DMS53 (cell line): ENCODE measurements around the gene KRT85.

Source experiments
- DNase-seq: peaks from one replicate; lab custom pipeline; 2025; lab: John Stamatoyannopoulos, UW

Gene KRT85

DNA sequence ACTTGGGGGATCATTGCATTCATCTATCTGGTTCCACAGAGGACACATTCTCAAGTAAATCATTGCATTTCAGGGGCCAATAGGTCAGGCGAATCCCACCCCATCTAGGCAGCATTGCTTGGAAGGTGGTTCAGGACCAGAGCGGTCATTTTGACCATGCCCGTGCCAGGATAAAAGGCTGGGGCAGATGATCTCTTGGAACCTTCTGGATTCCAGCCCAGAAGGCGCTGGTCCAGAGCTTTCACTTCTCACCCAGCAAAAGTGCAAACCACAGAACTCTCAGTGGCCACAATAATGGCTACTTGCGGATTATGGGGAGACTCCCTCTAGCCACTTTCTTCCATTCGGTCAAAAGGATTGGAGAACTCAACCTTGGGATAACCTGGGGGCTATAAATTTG is 595 bp upstream of the KRT85 start:
- DNase-seq, result no peak

DNA sequence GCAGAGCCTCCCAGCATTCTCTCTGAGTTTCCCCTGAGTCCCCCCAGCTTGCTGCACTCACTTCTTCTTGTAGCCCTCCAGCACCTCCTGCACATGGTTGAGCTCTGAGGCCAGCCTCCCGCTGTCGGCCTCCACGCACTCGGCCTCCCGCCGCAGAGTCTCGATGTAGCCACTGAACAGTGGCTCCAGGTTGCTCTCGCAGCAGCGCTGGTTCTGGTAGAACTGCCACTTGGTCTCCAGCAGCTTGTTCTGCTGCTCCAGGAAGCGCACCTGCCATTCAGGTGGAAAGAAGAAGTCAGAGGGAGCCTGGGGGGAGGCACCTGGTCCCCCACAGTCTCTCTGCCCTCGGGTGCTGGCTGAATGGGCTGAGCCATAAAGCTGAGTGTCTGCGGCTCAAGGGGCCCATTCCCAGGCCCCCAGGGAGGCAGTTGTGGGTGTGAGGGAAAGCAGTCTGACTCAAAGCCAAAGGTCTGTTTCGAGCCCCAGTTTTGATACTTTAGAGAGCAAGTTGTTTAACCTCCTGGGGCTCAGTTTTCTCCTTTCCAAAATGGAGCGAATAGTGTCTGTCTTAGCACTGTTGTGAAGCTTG is 2.3 kb downstream of the KRT85 start:
- DNase-seq, result no peak

DNA sequence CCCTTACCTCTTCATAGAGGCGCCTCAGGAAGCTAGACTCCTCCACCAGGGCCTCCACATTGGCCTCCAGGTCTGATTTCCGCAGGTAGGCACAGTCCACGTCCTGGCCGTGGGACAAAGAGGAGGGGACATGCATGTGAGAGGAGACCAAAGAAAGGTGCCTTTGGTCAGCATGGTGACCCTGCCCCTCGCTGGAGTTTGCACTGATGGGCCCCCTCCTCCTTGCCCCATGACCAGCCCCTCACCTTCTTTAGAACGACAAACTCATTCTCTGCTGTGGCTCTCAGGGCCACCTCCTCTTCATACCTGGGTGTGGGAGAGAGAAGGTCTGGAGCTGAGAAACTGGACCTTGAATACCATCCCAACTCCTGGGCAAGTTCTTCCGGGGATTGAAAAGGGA is 3.2 kb downstream of the KRT85 start:
- no peak for DNase-seq

DNA sequence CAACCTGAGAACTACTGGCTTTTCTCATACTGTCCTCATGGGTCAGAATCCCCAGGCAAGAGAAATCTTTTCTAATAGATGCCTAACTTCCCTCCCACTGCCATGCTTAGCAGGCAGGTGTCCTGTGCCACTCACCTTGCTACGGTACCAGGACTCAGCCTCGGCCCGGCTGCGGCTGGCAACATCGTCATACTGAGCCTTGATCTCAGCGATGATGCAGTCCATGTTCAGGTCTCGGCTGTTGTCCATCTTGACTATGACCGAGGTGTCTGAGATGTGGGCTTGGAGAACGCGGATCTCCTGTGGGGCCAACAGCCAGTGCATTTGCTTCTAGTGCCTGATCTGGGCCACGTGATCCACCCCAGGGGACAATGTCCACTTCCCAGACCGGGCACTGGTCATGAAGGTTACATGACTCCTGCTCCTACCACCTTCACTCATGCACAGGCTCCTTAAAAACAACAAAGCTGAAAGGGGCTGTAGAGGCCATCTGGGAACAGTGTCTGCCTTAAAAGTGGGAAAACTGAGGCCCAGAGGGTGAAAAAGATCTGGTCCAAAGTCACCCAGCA is 4.1 kb downstream of the KRT85 start:
- DNase-seq, result no peak

DNA sequence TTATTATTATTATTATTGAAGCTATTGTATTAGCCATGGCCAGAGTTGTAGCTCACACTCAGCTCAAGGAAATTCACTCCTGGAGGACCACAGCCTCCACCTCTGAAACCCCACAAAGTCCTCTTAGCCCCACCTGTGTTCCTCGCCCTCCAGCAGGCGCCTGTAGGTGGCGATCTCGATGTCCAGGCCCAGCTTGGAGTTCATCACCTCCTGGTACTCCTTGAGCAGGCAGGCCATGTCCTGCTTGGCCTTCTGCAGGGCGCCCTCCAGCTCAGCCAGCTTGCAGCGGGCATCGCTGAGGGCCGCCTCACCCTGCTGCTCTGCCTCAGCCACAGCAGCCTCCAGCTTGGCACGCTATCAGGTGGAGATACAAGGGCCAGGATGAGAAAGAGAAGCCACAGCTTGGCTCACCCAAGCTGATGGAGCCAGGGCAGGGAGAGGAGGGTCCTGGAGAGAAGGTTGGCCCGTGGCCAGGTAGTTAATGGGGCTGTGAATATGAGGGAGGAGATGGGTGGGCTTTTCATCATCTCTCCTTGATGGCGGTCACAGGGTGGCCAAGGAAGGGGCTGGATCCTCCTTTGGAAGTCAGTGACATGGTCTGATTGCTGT is 5.1 kb downstream of the KRT85 start:
- DNase-seq, result peak; percentile 19

DNA sequence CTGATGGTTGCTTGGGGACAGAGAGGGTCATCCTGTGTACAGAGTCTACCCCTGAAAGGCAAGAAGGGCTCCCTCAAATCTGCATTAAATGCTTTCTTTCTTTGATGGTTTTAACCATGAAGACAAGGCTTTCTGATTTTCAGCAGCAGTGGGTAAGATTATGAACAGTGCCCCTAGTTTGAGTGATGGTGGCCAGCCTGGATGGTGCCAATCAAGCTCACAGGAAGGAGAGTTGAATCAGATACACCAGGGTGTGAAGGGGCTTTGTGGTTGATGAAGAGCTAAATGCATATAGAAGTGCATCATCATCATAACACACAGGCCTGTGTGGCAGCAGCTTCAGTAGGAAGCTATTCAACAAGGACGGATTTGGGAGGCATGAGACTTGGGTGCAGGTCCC is 5.7 kb downstream of the KRT85 start:
- no peak for DNase-seq

DNA sequence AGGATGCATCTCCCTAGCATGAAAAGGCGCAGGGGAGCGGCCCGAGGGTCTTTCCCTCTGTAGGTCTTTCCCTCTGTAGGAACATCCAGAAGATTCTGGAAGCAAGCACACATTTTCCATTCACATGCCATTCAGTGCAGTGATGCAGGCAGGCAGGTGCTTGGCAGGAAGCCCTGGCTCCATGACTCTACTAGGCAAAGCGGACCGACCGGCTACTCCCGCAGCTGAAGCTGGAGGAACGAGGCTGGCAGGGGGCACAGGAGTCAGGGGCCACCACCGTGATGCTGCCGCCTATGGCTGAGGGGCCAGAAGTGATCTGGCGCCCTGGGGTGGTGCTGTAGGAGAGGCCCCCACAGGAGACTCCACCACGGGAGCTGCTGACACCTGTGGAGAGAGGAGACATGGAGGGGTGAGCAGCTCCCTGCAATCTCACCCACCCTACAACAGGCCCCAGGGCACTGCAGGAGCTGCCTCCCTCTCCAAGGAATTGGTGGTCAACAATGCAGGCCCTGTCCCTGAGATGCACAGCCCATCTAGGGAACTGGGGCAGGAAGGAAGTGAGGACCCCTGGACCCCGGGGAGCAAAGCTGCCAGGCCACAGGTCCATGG is 6.5 kb downstream of the KRT85 start:
- no peak for DNase-seq

DNA sequence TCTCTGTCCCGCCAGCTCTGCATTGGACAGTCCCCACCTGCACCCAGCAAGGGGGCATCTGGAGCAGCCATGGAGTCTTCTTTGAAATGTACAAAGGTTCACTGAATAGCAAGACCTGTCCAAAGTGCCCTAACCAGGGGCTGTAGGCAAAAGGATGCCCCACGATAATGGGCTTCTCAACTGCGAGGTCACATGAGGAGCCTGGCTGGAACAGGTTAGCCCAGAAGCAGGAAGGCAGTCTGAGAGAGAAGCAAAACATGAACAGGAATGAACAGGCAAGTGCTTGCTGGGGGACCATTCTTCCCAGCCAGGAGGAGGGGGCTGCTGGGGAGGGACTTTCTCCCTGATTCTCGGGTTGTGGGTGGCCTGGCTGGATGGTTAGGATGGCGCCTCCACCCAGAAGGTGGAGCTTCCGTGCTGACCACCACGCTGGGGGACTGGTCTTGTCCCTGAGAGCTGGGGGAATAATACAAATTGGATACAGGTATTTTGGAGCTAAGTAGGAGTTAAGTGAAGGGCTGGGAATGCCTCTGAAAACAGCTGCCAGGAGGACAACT is 7.1 kb downstream of the KRT85 start:
- DNase-seq, result no peak

DNA sequence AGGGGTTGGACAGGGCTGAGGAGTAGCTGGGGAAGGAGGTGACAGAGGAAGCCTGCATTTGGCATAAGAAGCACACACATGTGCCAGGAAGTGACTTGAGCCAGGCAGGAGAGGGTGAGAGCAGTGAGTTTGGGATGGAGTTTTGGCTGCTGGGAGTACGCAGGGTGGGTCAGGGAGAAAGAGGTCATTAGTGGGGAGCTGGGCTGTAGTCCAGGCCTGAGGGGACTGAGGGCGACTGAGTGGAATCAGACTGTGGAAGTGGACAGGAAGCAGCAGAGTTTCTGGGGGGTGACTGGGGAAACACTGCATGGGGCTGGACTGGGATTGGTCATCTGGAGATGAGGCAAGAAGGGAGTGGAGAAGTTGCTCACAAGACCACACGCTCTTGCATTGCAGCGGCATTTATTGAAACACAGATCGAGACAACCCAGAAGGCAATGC is 7.6 kb downstream of the KRT85 start:
- no peak for DNase-seq

DNA sequence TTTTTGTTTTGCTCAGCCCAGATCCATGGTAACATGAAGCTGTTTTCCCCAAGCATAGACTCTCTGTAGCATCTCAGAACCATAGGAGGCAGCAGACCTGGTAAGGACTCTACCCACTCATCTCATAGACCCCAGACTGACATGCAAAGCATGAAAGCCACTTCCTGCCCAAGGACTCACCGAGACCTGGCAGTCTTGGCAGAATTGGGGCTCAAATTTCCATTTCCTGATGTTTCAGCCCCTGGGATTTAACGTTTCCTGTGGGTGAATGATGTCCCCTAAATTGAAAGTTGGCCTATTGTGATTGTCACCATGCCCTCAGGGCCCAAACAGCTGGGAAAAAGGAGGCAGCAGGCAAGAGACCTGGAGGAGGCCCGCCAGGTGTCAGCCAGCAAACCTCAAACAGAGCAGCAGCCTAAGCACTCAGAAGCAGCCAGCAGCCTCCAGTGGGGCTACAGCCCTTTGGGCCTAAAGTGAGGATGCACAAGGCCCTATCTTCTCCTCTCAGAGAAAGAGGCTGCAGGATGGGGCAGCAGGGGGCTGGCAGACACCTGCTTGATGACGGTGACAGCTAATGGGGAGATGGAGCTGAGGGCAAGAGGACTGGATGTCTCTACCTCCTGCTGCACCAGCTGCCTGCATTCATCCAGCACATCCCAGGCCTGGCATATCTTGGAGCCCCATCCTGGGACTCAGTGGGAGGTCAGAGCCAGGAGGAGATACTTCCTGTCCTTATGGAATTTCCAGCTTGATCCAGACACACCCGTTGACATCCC is 8.5 kb downstream of the KRT85 start:
- DNase-seq, result no peak

DNA sequence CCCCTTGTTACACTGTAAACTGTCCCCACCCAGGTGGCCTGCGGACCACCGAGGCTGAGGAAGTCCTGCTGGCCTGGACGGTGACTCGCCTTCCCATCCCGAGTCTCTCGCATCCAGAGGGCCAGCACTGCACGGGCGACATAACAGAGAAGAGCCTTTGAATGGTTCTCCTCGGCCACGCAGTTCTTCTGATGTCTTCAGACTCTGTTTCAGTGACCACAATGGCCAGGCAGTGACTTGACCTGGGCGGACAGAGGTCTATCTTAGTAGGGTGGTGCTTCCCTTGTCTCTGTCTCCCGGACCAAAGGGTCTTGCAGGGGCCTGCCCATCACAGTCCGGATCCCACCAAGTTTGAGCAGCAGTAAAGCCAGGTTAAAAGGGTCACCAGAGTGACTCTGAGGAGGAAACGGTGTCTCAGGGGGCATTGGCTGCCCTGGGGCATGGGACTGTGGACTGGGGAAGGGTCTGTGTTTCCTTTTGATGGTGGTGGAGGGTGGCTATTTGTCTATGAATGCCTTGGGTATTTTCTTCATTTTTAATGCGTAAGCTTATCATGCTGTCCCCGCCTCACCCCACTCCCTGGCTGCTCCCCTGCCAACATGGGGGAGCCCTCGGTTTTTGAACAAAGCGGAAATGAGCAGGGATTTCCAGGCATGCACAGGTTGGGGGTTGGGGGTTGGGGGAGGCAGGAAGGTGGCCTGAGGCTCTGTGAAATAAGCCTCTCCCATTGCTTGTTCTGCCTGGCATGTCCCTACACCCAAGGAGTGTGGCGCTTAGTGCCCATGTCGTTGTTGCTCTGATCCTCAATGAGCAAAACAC is 10.3 kb downstream of the KRT85 start:
- DNase-seq, result no peak

DNA sequence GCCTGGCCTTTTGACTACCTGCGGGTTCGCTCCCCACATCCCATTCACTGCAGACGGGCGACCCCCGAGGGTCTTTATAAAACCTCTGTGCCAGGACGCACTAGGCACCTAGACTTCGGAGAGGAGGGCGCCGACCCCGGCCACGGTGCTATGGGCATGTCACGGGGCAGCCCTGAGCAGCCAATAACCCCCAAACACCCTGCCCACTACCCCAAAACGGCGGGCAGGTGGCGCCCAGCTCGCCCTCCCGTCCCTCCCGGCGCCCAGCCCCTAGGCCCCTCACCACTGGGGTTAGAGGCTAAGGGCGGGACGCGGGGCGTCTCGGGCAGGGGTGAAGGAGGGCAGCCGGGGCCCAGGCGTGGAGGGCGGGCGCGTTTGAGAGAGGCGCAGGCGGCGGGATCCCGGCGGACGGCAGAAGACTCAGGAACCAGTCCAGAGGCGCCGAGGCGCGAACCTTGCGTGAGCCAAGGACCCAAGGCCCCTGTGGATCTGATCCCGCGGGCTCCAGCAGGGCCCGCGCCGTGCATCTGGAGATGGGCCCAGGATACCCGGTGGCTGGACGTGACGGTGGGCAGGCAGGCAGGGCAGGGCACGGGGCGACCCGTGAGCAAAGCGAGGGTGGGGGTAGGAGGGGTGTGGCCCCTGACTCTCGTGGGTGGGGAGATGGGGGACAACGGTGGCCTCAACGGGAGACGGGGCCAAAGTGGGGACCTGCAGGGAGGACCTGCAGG is 11.1 kb downstream of the KRT85 start:
- no peak for DNase-seq

DNA sequence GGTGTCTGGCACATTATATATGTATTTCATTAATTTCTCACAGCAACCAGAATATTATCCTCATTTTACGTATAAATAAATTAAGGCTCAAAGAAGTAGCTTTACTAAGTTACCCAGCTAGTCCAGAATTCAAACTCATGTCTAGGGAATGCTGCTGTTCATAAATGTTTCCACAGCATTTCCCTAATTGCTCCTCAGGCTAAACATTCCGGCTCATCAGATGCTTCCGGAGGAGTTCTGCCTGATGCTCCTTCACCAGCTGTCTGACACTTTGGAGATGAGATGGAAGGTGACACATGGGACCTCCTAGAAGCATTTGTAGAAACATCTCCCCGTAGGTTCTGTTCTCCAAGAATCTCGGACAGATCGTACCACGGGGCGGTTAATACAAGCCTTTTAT is 12.1 kb downstream of the KRT85 start:
- DNase-seq, result no peak

DNA sequence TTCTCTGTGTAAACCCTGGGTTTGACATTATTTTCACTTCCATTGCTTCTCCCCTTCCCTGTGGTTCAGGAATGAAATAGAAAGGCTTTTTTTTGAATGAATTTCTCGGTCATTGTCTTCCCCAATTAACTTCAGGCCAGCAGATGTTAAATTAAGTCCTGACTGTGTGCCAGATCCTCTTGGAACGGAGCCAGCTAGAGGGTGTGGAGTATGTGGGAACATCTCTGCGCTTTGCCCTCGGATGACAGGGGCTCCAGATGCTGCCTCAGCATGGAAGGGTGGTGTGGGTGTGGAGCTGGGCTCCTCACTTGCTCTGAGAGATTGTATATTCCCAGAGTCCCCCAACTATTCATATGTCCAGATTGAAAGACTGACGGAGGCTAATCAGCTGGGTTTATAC is 13.1 kb downstream of the KRT85 start:
- no peak for DNase-seq

DNA sequence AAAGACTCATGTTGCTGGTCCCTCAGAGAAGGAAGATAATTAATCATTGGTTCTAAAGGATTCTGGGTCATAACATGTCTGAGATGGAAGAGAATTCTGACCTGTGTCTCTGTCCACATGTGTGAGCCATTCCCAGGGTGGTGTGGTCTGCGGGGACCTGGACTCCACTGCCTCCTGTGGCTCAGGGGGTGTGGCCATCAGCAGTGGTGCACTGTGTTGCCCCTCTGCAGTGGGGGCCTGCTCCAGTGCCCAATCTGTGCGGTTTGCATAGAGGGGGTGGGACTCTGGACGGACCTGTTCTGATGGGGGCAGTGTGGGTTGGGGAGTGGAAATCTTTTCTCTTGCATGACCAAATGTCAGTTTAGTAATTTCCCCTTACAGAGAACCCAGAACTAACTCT is 13.5 kb downstream of the KRT85 start:
- no peak for DNase-seq

DNA sequence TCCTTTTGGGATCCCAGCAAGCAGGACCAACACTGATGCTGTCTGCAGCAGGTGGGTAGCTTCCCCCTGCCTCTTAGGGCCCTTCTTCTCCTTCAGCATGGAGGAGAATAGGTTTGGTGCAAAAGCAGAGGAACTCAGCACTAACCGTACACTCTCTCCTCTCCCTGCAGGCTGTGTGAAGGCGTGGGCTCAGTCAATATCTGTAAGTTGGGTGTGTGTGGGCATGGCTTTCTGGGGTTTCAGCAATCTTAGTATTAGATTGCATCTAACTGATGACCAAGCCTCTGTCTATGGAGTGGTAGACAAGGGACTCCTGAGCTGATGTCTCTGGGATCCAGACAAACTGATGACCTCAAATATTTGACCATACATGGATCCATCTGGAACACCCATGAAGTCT is 14.3 kb downstream of the KRT85 start:
- no peak for DNase-seq

DNA sequence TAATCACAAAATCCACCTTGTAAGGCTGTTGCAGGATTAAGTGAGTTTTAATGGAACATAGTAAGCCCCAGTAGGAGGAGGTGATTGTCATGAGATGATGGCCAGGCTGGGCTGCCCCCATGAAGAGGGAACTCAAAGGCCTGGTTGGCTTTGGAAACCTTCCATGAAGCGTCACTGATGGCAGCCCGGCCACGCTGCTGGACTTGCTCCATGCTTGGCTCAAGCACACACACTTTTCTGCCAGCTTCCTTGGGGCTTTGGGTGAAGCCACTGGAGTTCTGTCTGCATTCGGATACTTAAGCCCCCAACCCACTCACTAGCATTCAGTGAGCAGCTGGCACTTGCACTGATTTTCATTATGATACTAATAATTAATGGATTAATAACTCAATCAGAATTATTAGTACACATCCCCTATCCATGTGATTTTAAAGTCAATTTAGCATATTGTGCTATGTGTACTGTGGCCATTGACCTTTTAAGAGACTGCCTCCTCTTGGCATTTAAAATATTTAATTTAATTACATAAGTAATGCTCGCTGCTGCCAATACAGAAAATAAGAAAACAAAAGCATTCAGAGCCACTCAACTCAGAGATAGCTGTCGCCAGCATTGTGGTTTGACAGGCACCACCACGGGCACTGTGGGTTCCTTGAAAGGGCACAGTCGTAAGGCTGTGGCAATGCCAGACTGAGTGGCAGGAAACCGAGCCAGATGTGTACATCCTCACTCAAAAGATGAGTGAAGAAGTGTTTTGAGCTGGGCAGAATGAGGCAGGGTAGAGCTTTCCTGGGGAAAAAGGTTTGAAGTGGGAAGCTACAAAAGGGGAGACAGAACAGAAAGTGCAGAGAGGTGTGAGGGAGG is 15.9 kb downstream of the KRT85 start:
- no peak for DNase-seq

DNA sequence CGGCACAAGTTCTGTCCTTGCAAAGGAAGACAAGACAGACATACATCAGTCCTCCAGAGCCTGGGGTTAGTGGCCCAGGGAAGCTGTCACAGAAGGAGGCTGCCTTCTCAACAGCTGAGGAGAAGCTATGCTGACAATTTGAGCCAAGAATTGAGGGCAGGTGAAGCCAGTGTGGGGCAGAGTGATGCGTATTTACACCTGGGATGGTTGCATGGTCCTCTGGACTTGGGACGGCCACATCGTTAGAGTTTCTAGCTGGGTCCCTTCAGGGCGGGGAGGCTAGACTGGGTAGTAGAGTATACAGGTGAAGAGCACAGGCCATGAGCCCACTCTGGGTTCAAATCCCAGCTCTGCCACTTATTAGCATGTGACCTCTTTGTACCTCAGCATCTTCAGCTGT is 16.5 kb downstream of the KRT85 start:
- no peak for DNase-seq

DNA sequence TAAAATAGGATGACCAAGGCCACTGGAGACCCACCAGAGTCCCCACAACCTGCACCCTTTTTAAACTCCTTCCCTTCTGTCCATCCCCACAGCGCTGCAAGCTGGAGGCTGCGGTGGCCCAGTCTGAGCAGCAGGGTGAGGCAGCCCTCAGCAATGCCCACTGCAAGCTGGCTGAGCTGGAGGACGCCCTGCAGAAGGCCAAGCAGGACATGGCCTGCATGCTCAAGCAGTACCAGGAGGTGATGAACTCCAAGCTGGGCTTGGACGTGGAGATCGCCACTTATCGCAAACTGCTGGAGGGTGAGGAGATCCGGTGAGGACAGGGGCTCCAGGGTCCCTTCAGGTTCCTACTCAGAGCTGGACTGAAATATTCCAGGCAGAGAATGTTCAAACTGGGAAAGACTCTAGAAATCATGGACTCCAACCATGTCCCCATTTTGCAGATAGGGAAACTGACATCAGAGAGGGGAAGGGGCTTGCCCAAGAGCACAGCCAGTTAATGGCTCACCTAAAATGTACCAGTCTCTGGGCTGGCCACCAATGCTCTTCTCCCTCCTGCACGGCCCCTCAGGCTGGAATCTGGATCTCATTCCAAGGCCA is 17.2 kb downstream of the KRT85 start:
- DNase-seq, result no peak

DNA sequence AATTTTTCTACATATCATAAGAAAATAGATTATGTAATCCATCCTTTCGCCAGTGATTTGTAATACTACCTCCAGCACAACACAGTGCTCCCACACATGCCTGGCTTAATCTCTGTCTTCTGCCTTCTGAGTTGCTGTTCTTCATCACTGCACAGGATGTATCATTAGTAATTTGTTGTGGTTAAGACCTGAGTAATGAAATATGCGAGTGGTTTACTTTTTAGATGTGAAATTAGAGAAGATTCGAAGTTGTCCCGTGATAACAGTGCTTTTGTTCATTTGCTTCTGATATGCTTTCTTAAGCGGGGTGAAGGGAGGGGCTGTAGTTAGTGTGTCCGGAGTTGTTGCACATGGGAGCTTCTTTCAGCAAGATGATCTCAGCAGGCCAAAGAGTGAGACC is 18.1 kb downstream of the KRT85 start:
- no peak for DNase-seq
